ENCODE measurements around the gene MYCBP2. TPM values are rescaled to one million over a fixed set of nuclear protein-coding genes. Genes with fewer than 3 reads are reported as not detected.

Gene MYCBP2
- total RNA-seq, result 58.4 and 64.8 TPM in 2 replicates
- long read RNA-seq, partial matches to known transcripts, result 11 of 16 reads
- long read RNA-seq, other reads (novel, unspliced or antisense), result 5 of 16 reads

GRCh38 chr13:77326905-77327604 is at the start of gene MYCBP2:
Gene MYCBP2 (minus strand): TSS chr13:77327094. CDS start chr13:77326775, 319 bp downstream.
- Mint-ChIP-seq H3K27ac (peak within 1 kb of the TSS; percentile 91), H3K27me3 (no peaks in the 10 kb centered on the region), H3K9me3 (ENCODE audit: low read depth) (no peaks in the 10 kb centered on the region), H3K4me3 (ENCODE audit: low read depth) (peak within 1 kb of the TSS; percentile 90), H3K36me3 (ENCODE audit: insufficient read depth) (no peaks in the 10 kb centered on the region), H3K4me1 (ENCODE audit: low read depth) (peaks cover 39% of the 10 kb centered on the region)
- no peak for TF ChIP-seq CTCF (IDR thresholded peaks at IDR 0.05; ENCODE audit: unreplicated experiment)
- peak; percentile 96 for DNase-seq (ENCODE audit: low spot score, unreplicated experiment)

GRCh38 chr13:77375560-77376108 is 48.7 kb upstream of the MYCBP2 start:
- Mint-ChIP-seq H3K27ac (no peak overlapping the region), H3K4me3 (ENCODE audit: low read depth) (no peak overlapping the region), H3K4me1 (ENCODE audit: low read depth) (no peaks in the 10 kb centered on the region), H3K27me3 (no peaks in the 10 kb centered on the region), H3K36me3 (ENCODE audit: insufficient read depth) (no peaks in the 10 kb centered on the region), H3K9me3 (ENCODE audit: low read depth) (no peaks in the 10 kb centered on the region)
- no peak for TF ChIP-seq CTCF (IDR thresholded peaks at IDR 0.05; ENCODE audit: unreplicated experiment)
- no peak for DNase-seq (ENCODE audit: low spot score, unreplicated experiment)

GRCh38 chr13:77374786-77375185 is 47.9 kb upstream of the MYCBP2 start:
- Mint-ChIP-seq H3K27me3 (no peaks in the 10 kb centered on the region), H3K36me3 (ENCODE audit: insufficient read depth) (no peaks in the 10 kb centered on the region), H3K4me1 (ENCODE audit: low read depth) (no peaks in the 10 kb centered on the region), H3K9me3 (ENCODE audit: low read depth) (no peaks in the 10 kb centered on the region), H3K27ac (no peak overlapping the region), H3K4me3 (ENCODE audit: low read depth) (no peak overlapping the region)
- no peak for DNase-seq (ENCODE audit: low spot score, unreplicated experiment)
- no peak for TF ChIP-seq CTCF (IDR thresholded peaks at IDR 0.05; ENCODE audit: unreplicated experiment)

GRCh38 chr13:77374339-77374738 is 47.4 kb upstream of the MYCBP2 start:
- Mint-ChIP-seq H3K27me3 (no peaks in the 10 kb centered on the region), H3K9me3 (ENCODE audit: low read depth) (no peaks in the 10 kb centered on the region), H3K27ac (no peak overlapping the region), H3K4me3 (ENCODE audit: low read depth) (no peak overlapping the region), H3K36me3 (ENCODE audit: insufficient read depth) (no peaks in the 10 kb centered on the region), H3K4me1 (ENCODE audit: low read depth) (no peaks in the 10 kb centered on the region)
- TF ChIP-seq CTCF (IDR thresholded peaks at IDR 0.05; ENCODE audit: unreplicated experiment), result no peak
- DNase-seq (ENCODE audit: low spot score, unreplicated experiment), result no peak

- H3K4me1 Mint-ChIP-seq (ENCODE audit: low read depth), result no peaks in the 10 kb centered on the region
- peaks cover 3% of the 10 kb centered on the region for H3K9me3 Mint-ChIP-seq (ENCODE audit: low read depth)
- no peak overlapping the region for H3K27ac Mint-ChIP-seq
- no peak overlapping the region for H3K4me3 Mint-ChIP-seq (ENCODE audit: low read depth)
- no peak for DNase-seq (ENCODE audit: low spot score, unreplicated experiment)
- H3K36me3 Mint-ChIP-seq (ENCODE audit: insufficient read depth), result no peaks in the 10 kb centered on the region
- no peak for TF ChIP-seq CTCF (IDR thresholded peaks at IDR 0.05; ENCODE audit: unreplicated experiment)
- H3K27me3 Mint-ChIP-seq, result no peaks in the 10 kb centered on the region
These were observed 46.6 kb upstream of the MYCBP2 start for GRCh38 chr13:77373502-77373901.

All from progenitor cell of endocrine pancreas (in vitro differentiated cells).